GM18867 (cell line): ENCODE results near the gene PLCXD3.

ENCODE experiments used
- ATAC-seq: cut with Tn5 transposase; IDR thresholded peaks from one replicate; pipeline ENCODE4 v1.9.1; 2021; ENCODE audit warnings: mild to moderate bottlenecking, moderate library complexity; ENCODE audit not compliant: unreplicated experiment

Gene PLCXD3

GRCh38 chr5:41416336-41416735 is 94.1 kb downstream of the PLCXD3 start:
- no peak for ATAC-seq

GRCh38 chr5:41415242-41415641 is 95.2 kb downstream of the PLCXD3 start:
- no peak for ATAC-seq

- peak; percentile 45 for ATAC-seq
These were observed 95.8 kb downstream of the PLCXD3 start for GRCh38 chr5:41414598-41414997.

- no peak for ATAC-seq
These were observed 97.3 kb downstream of the PLCXD3 start for GRCh38 chr5:41413074-41413473.

- ATAC-seq, result no peak
These were observed 97.9 kb downstream of the PLCXD3 start for GRCh38 chr5:41412496-41412895.

GRCh38 chr5:41410737-41411136 is 99.7 kb downstream of the PLCXD3 start:
- ATAC-seq, result no peak

GRCh38 chr5:41410307-41410706 is 100.1 kb downstream of the PLCXD3 start:
- no peak for ATAC-seq

- no peak for ATAC-seq
These were observed 101.5 kb downstream of the PLCXD3 start for GRCh38 chr5:41408676-41409443.

GRCh38 chr5:41406936-41407335 is 103.5 kb downstream of the PLCXD3 start:
- ATAC-seq, result no peak

- ATAC-seq, result no peak
These were observed 104.0 kb downstream of the PLCXD3 start for GRCh38 chr5:41406424-41406823.

- ATAC-seq, result no peak
These were observed 105.6 kb downstream of the PLCXD3 start for GRCh38 chr5:41404757-41405156.

- no peak for ATAC-seq
These were observed 106.6 kb downstream of the PLCXD3 start for GRCh38 chr5:41403846-41404245.

- no peak for ATAC-seq
These were observed 107.6 kb downstream of the PLCXD3 start for GRCh38 chr5:41402845-41403244.

- no peak for ATAC-seq
These were observed 110.6 kb downstream of the PLCXD3 start for GRCh38 chr5:41399839-41400238.

GRCh38 chr5:41392016-41392415 is 118.4 kb downstream of the PLCXD3 start:
- no peak for ATAC-seq

- ATAC-seq, result no peak
These were observed 135.8 kb downstream of the PLCXD3 start for GRCh38 chr5:41374631-41375030.

GRCh38 chr5:41373230-41373629 is 137.2 kb downstream of the PLCXD3 start:
- no peak for ATAC-seq

- ATAC-seq, result no peak
These were observed 138.7 kb downstream of the PLCXD3 start for GRCh38 chr5:41371738-41372137.

GRCh38 chr5:41370482-41370881 is 139.9 kb downstream of the PLCXD3 start:
- ATAC-seq, result no peak

GRCh38 chr5:41369799-41370198 is 140.6 kb downstream of the PLCXD3 start:
- no peak for ATAC-seq

GRCh38 chr5:41368158-41368557 is 142.2 kb downstream of the PLCXD3 start:
- ATAC-seq, result no peak

GRCh38 chr5:41365369-41365768 is 145.0 kb downstream of the PLCXD3 start:
- ATAC-seq, result no peak

GRCh38 chr5:41364346-41364745 is 146.1 kb downstream of the PLCXD3 start:
- no peak for ATAC-seq
